ENCODE measurements around the gene RNF113B. TPM values are rescaled to one million over a fixed set of nuclear protein-coding genes. Genes with fewer than 3 reads are reported as not detected.

RNF113B gene
- total and polyA plus RNA-seq, 7 donors = not detected

- 84% methylated on average over 3 of the region's 3 CpGs for WGBS, 2 donors
- Histone ChIP-seq H3K4me1 (peaks cover 0 to 58% (median 43%) of the 10 kb centered on the region in 4 donors), H3K4me3 (no peak overlapping the region), H3K36me3 (peaks cover 0 to 5% (median 0%) of the 10 kb centered on the region in 4 donors), H3K27me3 (no peaks in the 10 kb centered on the region), H3K27ac (peak overlapping the region in 3 of 4 donors; percentile 28 to 84 (median 79)), H3K9me3 (no peaks in the 10 kb centered on the region)
- TF ChIP-seq POLR2AphosphoS5 (IDR thresholded peaks at IDR 0.05) (no peak), EP300 (IDR thresholded peaks at IDR 0.05) (no peak), CTCF (IDR thresholded peaks at IDR 0.05) (no peak), POLR2A (IDR thresholded peaks at IDR 0.05) (no peak)
- intact Hi-C loops (cut with DNase I) = no loop called here
- DNase-seq = no peak
These were observed 1.2 kb downstream of the RNF113B start for GRCh38 chr13:98175823-98176222.

GRCh38 chr13:98175043-98175442, 2.0 kb downstream of the RNF113B start:
- no peak overlapping the region for H3K4me3 ChIP-seq
- no peaks in the 10 kb centered on the region for H3K27me3 ChIP-seq
- H3K9me3 ChIP-seq = no peaks in the 10 kb centered on the region
- H3K36me3 ChIP-seq = peaks cover 0 to 5% (median 0%) of the 10 kb centered on the region in 4 donors
- no peak for TF ChIP-seq EP300 (IDR thresholded peaks at IDR 0.05)
- no peak for TF ChIP-seq POLR2A (IDR thresholded peaks at IDR 0.05)
- TF ChIP-seq CTCF (IDR thresholded peaks at IDR 0.05) = no peak
- no peak for TF ChIP-seq POLR2AphosphoS5 (IDR thresholded peaks at IDR 0.05)
- DNase-seq = no peak
- peaks cover 0 to 50% (median 43%) of the 10 kb centered on the region in 4 donors for H3K4me1 ChIP-seq
- peak overlapping the region in 2 of 4 donors; percentile 79 to 84 for H3K27ac ChIP-seq
- 46 to 47% methylated on average over 3 of the region's 3 CpGs for WGBS, 2 donors
- intact Hi-C loops (cut with DNase I) = no loop called here

- 77 to 84% methylated on average over 7 of the region's 7 CpGs for WGBS, 2 donors
- Histone ChIP-seq H3K36me3 (peaks cover 0 to 5% (median 0%) of the 10 kb centered on the region in 4 donors), H3K4me3 (no peak overlapping the region), H3K9me3 (no peaks in the 10 kb centered on the region), H3K27me3 (no peaks in the 10 kb centered on the region), H3K27ac (peak overlapping the region in 3 of 4 donors; percentile 64 to 84 (median 79)), H3K4me1 (peaks cover 0 to 48% (median 43%) of the 10 kb centered on the region in 4 donors)
- no peak for DNase-seq
- no peak for TF ChIP-seq POLR2AphosphoS5 (IDR thresholded peaks at IDR 0.05)
- TF ChIP-seq POLR2A (IDR thresholded peaks at IDR 0.05) = no peak
- TF ChIP-seq EP300 (IDR thresholded peaks at IDR 0.05) = no peak
- no peak for TF ChIP-seq CTCF (IDR thresholded peaks at IDR 0.05)
- intact Hi-C loops (cut with DNase I) = no loop called here
These were observed 2.8 kb downstream of the RNF113B start for GRCh38 chr13:98174307-98174706.

GRCh38 chr13:98173431-98174152, 3.5 kb downstream of the RNF113B start:
- DNase-seq = peak; percentile 70

More at GRCh38 chr13:98173431-98174152, 3.5 kb downstream of the RNF113B start:
- Histone ChIP-seq H3K4me3 (no peak overlapping the region), H3K27me3 (no peaks in the 10 kb centered on the region), H3K36me3 (peaks cover 0 to 5% (median 0%) of the 10 kb centered on the region in 4 donors), H3K9me3 (no peaks in the 10 kb centered on the region), H3K4me1 (peaks cover 0 to 48% (median 43%) of the 10 kb centered on the region in 4 donors), H3K27ac (peak overlapping the region; percentile 64 to 84 (median 75))
- no peak for TF ChIP-seq EP300 (IDR thresholded peaks at IDR 0.05)
- TF ChIP-seq CTCF (IDR thresholded peaks at IDR 0.05) = no peak
- no peak for TF ChIP-seq POLR2A (IDR thresholded peaks at IDR 0.05)
- peak in 1 of 4 donors; percentile 5 for TF ChIP-seq POLR2AphosphoS5 (IDR thresholded peaks at IDR 0.05)
- WGBS, 2 donors = 66 to 82% methylated on average over 9 of the region's 9 CpGs
- intact Hi-C loops (cut with DNase I) = no loop called here

Measured in sigmoid colon (tissue), 7 donors.